HG03378 (cell line): ENCODE data around the gene BFAR.
"Not testable (repeated sequence)": the region's sequence is repeated elsewhere in the genome, so short reads cannot be mapped to it uniquely, and the experiment has no call there.

Experiments used
- ATAC-seq: cut with Tn5 transposase; IDR thresholded peaks from one replicate; pipeline ENCODE4 v1.9.1; 2021; ENCODE audit warnings: mild to moderate bottlenecking, moderate library complexity; ENCODE audit not compliant: unreplicated experiment

Gene BFAR, protein sequence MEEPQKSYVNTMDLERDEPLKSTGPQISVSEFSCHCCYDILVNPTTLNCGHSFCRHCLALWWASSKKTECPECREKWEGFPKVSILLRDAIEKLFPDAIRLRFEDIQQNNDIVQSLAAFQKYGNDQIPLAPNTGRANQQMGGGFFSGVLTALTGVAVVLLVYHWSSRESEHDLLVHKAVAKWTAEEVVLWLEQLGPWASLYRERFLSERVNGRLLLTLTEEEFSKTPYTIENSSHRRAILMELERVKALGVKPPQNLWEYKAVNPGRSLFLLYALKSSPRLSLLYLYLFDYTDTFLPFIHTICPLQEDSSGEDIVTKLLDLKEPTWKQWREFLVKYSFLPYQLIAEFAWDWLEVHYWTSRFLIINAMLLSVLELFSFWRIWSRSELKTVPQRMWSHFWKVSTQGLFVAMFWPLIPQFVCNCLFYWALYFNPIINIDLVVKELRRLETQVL

DNA sequence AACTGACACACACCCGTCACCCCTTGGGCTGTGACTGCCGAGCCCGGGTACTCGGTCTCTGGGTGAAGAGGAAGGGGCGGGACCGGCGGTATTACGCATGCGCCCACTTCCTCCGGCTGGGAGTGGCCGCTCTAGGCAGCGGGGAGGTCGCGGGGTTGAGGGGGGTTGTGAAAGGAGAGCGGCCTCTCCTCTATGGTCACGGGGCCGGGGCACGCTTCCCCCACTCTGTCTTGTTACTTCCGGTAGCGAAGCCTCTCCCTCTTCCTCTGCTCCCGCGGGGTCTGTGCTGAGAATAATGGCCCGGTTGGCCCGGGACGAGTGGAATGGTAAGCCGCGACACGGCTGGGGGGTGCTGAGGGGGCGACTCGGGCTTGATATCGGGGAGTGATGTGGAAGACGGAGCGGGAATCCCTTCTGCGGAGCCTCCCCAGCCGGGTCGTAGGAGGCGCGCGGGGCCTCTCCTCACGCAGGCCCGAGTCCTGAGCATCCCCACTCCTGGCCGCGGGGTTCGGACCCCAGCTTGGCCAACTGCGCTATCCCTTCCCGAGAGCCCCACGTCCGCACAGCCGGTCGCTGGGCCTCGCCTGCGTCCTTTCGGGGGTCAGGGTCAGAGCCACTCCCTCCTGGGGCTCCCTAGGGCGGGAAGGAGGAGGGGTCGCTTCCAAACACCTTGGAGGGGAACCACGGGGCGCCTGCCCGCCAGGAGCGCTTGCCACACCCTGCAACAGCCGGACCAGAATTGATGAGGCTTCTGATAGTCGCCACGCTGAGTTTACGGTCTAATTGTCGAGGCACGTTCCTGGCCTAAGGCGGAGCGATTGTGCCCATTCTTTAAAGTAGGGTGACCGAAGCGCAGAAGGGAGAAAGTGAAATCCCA, at the start of gene BFAR:
Gene BFAR, plus strand, starts transcription at position 259 of the 877 bp plus-strand sequence. CDS start 11,396 bp downstream, outside the sequence.
- peak; percentile 76 for ATAC-seq

DNA sequence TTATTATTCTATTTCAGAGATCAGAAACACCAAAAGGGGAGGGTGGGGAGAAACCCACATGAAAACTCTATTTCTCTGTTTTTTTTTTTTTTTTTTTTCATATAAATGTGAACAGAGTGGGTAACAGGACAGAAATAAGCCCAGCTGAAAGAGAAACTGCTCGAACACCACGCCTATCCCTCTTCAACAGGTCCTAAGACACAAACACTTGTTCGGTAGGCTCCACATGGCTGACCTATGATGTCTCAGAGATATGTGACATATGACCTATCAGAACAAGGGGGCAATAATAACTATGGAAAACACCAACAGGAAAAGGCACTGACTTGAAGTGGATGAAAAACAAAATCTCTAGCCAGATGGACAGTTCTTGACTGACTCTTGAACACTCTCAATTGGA, 47.5 kb upstream of the BFAR start:
- ATAC-seq, result no peak

DNA sequence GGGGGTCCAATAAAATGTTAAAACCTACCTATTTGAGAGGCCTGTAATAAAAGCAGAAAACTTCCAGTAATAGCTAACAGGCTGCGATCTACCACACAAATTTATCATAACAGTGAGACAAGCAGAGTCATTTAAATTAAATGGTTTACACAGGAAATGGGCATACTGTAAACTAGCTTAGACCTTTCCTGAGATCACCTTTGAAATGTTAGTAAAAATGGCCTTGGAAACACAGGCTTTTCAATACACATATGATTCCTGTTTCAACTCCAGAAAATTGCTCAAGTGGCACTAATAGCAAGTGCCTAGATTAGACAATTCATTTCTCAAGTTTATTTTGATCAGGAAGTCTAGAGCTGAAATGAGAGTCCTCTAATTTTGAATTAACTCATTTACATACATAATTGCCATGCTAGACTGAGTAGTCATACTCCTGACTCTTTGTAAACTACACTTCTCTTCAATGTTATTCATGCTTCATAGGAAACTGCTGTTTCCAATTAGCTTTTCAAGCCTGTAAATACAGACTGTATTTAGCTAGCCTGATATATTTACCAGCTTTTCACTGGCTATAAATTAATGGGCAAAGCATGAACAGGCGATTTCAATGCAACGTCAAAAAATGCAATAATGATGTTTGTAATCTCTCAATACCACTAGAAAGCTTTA, 46.0 kb upstream of the BFAR start:
- no peak for ATAC-seq

DNA sequence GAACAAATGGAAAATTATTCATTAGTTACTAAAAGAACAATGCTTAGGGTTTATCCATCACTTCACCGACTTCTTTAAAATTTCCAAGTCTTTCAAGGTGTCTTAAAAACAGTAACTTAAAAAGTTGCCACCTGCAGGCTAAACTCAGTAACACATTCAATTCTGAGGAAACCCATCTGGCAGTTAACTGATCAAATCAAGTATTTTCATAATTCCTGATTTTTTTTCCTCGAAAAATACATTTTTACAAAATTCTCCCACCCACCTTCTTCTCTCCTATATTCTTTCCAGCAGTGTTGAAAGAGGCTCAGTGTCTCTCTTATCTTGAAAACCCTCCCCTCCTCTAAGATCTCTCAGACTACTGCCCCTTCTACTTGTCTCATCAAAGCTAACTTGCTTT, 32.6 kb upstream of the BFAR start:
- no peak for ATAC-seq

DNA sequence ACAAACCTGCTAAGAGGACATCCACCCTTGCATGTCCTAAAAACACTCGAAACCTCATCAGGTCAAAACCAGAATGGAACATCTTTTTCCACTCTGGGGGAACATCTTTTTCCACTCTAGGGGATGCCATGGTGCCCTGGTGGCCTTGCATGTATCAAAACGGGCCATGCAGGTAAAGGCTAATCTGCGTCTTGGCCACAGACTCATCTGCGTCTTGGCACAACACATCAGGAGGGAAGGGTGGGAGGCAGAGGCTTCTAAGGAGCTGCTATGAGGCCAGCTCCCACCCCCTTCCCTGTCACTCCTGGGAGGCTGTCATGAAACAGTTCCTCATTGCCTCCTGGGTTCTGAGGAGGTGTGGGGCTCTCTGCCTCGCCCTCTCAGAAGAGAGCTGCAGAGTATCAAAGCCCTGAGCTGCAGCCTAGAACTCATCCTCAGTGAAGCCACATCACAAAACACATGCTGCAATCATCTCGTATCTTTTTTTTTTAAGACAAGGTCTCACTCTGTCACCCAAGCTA, 30.2 kb upstream of the BFAR start:
- no peak for ATAC-seq

DNA sequence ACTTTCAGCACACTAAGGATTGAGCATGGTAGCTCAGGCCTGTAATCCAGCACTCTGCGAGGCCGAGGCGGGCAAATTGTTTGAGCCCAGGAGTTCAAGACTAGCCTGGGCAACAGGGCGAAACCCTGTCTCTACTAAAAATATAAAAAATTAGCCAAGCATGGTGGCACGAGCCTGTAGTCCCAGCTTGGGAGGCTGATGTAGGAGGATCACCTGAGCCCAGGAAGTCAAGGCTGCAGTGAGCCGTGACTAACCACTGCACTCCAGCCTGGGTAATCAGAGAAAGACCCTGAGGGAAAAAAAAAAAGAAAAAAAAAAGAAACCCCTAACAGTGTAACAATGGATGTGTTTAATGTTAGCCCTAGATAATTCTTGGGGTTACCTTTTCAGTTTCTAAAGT, 26.6 kb upstream of the BFAR start:
- ATAC-seq, result no peak

DNA sequence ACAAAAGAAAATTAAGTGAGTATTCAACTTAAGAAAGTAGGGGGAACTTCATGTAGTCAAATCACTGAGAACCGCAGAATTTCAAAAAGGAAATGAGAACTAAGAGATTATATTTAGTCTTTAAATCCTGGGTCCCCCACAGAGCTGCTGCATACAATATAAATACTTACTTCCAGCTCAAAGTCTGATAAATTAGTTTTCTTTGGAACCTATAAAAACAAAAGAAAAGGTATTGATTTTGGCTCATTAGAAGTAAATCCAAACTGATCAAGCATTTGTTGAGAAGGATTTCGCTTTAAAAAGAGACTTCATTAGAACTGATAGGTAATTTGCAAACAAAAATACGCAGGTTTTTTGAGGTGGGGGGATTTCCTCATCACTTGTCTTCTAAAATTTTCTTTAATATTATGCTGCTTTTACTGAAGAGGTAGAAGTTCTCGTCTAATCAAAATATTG, 24.6 kb upstream of the BFAR start:
- ATAC-seq, result peak; percentile 75

DNA sequence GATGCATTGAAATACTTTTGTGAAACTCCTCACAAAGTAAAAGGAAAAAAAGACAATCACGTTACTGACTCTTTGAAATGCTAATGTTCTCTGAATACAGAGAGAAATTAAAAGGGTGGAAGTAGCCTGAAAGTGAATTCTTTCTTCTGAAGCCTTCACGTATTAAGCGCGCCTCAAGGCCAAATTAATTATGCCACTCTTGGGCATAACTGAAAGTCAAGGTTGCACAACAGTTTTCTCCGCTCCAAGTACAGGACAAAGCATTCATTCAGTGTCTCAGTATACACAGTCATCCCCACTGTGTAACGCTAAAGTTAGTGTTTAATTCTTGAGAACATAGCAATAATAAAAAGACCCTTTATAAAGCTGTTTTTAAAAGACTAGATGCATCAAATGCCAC, 24.1 kb upstream of the BFAR start:
- no peak for ATAC-seq

DNA sequence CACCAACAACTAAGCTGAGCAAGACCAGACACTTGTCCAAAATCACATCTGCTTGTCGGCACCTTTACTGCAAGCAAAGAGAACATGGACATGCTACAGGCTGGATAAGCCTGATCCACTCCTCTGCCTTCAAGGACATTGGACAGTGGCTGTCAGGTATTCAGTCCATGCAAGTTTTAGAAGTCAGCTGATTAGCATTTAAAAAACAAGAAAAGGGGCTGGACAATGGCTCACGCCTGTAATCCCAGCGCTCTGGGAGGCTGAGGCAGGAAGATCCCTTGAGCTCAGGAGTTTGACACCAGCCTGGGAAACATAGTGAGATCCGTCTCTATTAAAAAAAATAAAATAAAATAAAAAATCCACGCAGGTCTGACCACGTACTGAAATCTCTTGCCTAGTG, 23.0 kb upstream of the BFAR start:
- no peak for ATAC-seq

DNA sequence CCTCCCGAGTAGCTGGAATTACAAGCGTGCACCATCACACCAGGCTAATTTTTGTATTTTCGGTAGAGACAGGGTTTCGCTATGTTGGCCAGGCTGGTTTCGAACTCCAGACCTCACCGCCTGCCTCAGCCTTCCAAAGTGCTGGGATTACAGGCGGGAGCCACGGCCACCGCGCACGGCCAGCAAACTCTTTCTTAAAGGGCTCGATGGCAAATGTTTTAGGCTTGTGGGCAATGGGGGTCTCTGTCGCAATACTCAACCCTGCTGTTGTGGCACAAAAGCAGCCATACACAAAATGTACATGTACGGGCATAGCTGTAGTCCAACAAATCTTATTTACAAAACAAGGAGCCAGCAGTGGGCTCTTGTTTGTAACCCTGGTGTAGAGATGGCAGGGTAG, 21.1 kb upstream of the BFAR start:
- ATAC-seq, result no peak

DNA sequence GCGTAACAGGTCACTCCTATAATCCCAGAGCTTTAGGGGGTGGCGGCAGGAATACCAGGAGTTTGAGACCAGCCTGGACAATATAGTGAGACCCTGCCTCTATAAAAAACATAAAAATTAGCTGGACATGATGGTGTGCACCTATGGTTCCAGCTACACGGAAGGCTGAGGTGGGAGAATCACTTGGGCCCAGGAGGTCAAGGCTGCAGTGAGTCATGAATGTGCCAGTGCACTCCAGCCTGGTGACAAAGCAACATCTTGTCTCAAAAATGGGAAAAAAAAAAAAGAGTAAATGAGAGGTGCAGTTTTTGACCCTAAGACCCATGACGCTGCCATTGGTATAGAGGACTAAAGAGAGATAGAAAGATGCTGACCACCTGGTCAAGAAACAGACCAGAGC, 18.8 kb upstream of the BFAR start:
- no peak for ATAC-seq

DNA sequence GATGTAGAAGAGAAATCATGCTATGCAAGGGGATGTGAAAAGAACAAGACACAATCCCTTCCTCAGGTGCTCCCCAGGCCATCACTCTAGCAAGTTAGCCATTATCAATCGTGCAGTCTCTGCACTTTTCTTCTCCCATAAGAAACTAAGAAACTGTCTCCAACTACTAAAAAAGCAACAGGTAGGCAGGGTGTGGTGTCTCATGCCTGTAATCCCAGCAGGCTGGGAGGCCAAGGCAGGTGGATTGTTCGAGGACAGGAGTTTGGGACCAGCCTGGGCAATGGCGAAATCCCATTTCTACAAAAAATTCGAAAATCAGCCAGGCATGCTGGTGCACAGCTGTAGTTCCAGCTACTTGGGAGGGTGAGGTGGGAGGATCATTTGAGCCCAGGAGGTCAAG, 16.5 kb upstream of the BFAR start:
- no peak for ATAC-seq

DNA sequence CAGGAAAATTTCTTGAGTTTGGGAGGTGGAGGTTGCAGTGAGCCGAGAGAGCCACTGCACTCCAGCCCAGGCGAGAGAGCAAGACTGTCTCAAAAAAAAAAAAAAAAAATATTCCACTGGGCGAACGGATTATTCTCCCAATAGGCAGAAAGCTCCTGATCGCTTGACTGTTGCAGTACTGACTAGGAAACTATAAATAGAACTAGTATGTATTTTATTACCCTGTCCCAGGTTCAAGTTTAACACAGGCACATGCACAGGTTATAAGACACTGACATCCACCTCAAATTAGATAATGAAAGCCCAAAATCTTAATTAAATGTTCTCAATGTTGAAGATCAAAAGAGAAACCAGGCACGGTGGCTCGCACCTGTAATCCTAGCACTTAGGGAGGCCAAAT, 14.2 kb upstream of the BFAR start:
- ATAC-seq, result no peak

DNA sequence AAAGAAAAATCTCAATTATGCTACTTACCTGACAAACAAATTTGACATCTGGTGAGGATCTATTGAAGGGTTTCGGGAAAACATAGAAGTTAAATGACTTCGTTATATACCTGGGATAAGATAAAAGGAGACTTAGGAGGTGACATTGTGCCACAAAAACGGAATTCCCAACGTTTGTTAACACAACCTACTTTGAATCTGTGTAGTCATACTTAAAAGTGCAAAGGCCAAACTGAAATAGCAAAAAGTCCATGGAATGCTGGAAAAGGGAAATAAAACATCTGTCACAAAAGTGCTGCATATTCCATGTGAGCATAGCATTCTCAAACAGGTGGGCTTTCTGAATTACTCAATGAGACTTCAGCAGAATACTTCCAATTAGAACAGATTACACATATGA, 5.7 kb upstream of the BFAR start:
- ATAC-seq, result no peak

DNA sequence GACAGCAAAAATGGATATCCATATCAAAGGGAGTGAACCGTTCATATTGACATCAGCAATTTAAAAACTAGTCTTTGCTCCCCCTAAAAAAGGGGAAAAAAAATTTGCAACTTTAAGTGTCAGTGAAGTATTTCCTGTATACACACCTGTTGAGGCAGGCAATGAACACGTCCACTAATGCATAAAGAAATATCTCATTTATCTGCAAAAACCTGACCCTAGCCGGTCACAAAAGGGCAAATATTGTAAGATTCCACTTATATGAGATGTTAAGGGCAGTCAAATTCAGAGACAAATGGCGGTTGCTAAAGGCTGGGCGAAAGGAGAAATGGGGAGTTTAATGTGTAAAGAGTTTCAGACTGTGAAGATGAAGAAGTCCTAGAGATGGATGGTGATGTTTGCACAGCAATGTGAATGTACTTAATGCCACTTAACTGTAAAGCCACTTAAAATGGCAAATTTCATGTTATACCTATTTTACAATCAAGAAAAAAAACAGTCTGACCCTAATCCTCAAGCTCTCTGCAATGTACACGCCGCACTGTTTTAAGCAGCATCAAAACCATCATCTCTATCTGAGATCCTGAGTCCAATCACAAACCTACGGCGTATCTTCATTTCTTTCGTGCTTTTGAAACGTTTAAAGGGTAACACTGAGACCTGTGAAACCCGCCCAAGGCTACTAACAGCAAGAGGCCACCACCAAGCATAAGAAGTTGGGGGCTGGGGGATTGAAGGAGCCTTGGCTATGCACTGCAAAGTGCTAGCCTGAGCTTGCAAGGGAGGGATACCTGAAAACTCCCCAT, 3.7 kb upstream of the BFAR start:
- no peak for ATAC-seq

DNA sequence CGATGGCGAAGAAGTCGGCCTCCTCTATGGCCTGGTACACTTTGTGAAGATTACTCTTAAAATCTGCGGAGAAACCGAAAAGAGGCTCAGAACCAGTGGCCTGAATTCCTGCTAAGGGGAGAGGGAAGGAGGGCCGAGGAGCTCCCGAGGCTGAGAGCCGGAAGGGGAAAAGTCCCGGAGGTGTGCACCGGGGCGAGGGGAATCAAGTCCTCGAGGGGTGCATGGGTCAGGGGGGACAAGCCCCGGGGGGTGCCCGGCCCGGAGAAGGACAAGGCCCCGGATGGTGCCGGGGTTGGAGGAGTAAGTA, 3.2 kb upstream of the BFAR start:
- ATAC-seq, result peak; percentile 1

DNA sequence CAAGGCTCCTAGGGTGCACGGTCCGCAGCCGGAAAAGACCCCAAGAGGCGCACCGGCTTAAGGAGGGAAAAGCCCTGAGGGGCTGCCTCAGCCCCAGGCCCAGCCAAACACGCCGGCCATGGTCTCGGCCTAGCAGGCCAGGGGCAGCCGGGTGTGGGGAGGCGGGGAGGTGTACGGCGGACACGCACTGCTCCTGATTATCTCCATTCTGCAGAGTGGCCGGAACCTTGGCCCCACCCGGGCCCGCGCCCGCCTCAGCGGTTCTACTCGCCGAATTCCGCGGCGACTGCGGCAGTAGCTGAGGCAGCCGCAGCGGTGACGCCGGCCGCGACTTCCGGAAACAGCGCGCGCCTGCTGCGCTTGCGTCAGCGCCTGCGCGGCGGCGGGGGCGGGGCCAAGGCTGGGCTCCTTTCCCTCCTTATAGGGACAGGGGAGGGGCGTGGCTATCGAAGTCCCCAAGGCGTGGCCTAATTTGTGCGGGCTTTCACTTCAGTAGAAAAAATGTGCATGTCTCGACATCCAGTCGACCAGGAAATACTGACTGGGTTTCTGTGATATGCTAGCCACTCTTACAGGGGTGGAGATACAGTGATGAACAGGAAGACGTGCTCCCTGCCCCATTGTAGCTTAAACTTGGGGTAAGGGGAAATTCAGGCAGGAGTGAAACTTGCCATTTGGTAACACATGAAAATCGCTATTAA, 2.7 kb upstream of the BFAR start, which contains the start of gene PARN:
Gene PARN, minus strand, starts transcription at position 342 of the 701 bp plus-strand sequence. Its CDS starts 135 bp downstream, at position 207.
- ATAC-seq, result peak; percentile 35

DNA sequence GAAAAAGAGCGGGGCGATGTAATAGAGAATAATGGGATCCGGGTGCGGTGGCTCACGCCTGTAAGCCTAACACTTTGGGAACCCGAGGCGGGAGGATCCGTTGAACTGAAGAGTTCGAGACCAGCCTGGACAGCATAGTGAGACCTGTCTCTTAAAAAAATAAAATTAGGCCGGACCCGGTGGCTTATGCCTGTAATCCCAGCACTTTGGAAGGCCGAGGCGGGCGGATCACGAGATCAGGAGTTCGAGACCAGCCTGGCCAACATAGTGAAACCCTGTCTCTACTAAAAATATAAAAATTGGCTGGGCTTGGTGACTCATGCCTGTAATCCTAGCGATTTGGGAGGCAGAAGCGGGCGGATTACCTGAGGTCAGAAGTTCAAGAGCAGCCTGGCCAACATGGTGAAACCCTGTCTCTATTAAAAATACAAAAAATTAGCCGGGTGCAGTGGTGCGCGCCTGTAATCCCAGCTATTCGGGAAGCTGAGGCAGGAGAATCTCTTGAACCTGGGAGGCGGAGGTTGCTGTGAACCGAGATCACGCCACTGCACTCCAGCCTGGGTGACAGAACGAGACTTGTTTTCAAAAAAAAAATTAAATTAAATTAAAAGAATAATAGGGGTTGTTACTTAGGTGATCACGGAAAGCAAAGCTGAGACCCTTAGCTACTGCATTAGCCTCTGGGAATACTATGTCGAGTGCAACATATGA, 2.0 kb upstream of the BFAR start:
- ATAC-seq, result not testable (repeated sequence)

DNA sequence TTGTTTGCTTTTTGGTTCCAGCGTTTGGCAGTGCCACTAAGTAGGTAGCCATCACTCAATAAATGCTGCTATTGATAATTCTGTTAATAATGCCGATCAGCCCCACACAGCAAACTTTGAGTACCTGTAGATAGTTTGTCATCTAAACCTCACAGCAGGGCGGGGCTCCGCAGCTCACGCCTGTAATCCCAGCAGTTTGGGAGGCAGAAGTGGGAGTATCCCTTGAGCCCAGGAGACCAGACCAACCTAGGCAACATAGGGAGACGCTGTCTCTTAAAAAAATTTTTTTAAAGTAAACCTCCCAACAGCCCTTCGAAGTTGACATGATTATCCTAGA, 1.6 kb downstream of the BFAR start:
- ATAC-seq, result no peak
